ENCODE data around the gene RAB34. TPM values are rescaled to one million over a fixed set of nuclear protein-coding genes. Genes with fewer than 3 reads are reported as not detected.

RAB34 gene
- total RNA-seq, 1 donor from 2014 or later = 63.5 TPM

DNA sequence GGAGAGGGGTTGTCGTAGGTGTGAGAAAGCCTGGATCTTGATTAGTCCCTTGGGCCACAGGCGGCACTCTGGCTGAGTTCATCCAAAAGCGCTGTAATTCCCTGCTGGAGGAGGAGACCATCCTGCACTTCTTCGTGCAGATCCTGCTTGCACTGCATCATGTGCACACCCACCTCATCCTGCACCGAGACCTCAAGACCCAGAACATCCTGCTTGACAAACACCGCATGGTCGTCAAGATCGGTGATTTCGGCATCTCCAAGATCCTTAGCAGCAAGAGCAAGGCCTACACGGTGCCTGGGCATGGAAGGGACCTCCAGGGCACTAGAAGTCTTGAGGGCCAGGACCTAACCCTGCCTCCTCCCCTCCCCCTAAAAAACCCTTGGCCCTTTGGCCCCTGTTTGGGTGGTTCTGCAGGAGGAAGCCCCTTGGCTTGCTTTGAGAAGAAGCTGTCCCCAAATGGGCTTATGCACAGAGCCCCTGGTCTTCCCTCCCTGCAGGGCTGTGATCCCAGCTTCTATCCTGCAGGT is 17.1 kb upstream of the RAB34 start:
- intact Hi-C loops (cut with DNase I) = no loop called here
- H3K27me3 ChIP-seq = no peaks in the 10 kb centered on the region
- ATAC-seq = no peak
- DNase-seq = no peak
- H3K36me3 ChIP-seq = no peaks in the 10 kb centered on the region
- H3K9me3 ChIP-seq = no peaks in the 10 kb centered on the region
- no peaks in the 10 kb centered on the region for H3K4me1 ChIP-seq
- H3K4me3 ChIP-seq = no peak overlapping the region
- no peak overlapping the region for H3K27ac ChIP-seq
- TF ChIP-seq, protein P1, sequence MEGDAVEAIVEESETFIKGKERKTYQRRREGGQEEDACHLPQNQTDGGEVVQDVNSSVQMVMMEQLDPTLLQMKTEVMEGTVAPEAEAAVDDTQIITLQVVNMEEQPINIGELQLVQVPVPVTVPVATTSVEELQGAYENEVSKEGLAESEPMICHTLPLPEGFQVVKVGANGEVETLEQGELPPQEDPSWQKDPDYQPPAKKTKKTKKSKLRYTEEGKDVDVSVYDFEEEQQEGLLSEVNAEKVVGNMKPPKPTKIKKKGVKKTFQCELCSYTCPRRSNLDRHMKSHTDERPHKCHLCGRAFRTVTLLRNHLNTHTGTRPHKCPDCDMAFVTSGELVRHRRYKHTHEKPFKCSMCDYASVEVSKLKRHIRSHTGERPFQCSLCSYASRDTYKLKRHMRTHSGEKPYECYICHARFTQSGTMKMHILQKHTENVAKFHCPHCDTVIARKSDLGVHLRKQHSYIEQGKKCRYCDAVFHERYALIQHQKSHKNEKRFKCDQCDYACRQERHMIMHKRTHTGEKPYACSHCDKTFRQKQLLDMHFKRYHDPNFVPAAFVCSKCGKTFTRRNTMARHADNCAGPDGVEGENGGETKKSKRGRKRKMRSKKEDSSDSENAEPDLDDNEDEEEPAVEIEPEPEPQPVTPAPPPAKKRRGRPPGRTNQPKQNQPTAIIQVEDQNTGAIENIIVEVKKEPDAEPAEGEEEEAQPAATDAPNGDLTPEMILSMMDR (IDR thresholded peaks at IDR 0.05) = no peak

DNA sequence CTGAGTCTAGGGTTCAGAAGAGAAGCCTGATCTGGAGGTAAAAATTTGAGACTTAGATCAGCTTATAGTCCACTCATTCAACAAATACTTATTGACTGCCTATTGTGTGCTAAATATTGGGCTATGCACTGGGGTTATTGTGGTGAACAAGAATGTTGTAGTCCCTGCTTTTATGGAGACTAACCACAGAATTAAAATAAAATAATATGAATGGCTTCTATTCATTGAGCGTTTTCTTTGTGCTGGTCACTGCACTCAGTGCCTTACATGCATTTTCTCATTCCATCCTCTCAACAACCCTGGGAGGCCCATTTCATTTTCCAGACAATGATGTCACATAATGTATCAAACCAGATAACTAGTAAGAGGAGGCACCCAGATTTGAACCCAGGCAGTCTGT is 15.7 kb upstream of the RAB34 start:
- intact Hi-C loops (cut with DNase I) = no loop called here
- H3K4me1 ChIP-seq = peaks cover 8% of the 10 kb centered on the region
- H3K27ac ChIP-seq = no peak overlapping the region
- DNase-seq (no peak), ATAC-seq (no peak)
- H3K36me3 ChIP-seq = no peaks in the 10 kb centered on the region
- H3K27me3 ChIP-seq = no peaks in the 10 kb centered on the region
- H3K9me3 ChIP-seq = no peaks in the 10 kb centered on the region
- TF ChIP-seq, protein P1 (IDR thresholded peaks at IDR 0.05) = no peak
- no peak overlapping the region for H3K4me3 ChIP-seq

- Histone ChIP-seq H3K9me3 (no peaks in the 10 kb centered on the region), H3K27ac (no peak overlapping the region), H3K36me3 (no peaks in the 10 kb centered on the region), H3K4me3 (no peak overlapping the region), H3K27me3 (no peaks in the 10 kb centered on the region), H3K4me1 (peaks cover 20% of the 10 kb centered on the region)
- intact Hi-C loops (cut with DNase I) = no loop called here
- TF ChIP-seq, protein P1 (IDR thresholded peaks at IDR 0.05) = no peak
- DNase-seq = no peak
- ATAC-seq = no peak
These were observed 12.3 kb upstream of the RAB34 start for GRCh38 chr17:28729950-28730330.

DNA sequence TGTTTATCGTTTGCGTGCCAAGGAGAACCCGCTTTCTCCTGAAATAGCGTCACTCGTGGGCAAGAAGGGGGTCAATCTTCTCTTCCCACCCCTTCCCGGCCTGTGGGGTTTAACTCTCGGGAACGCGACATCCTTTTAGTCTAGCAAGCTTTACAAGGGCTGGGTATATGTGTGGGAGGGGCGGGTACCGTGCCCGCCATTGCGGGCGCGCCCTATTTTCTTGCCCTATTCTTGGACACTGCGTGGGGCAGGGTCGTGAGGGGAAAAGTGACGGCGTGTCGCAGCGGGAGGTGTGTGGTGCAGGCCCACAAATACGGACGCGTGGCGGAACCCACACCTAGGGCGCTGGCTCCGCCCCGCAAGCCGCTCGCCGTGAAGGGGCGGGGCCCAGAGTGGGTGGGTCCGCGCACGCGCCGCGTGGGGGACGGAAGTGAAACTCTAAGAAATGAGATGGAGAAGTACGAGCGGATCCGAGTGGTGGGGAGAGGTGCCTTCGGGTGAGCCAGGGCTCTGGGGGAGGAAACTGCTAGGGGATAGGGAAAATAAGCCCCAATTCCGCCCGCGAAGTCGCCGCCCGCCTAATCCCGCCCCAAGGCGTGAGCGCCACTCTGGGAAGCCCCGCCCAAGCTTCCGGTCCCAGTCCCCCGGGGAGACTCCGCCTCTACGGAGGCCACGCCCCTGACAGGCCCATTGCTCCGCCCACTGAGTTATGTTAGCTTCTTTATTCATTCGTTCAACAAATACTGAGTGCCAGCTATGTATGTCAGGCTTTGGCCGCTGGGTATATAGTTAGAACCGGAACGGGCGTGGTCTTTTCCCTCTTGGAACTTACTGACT is 10.9 kb upstream of the RAB34 start, which contains the start of gene NEK8:
TSS of gene NEK8 (plus strand) at position 425 of the 837 bp plus-strand sequence. CDS start at position 451, 26 bp downstream.
- intact Hi-C loops (cut with DNase I) = no loop called here
- peaks cover 13% of the 10 kb centered on the region for H3K36me3 ChIP-seq

GRCh38 chr17:28726627-28727491 is 9.2 kb upstream of the RAB34 start:
- Histone ChIP-seq H3K4me3 (peak overlapping the region; percentile 64), H3K9me3 (no peaks in the 10 kb centered on the region), H3K4me1 (peaks cover 38% of the 10 kb centered on the region), H3K36me3 (peaks cover 30% of the 10 kb centered on the region), H3K27ac (peak overlapping the region; percentile 95), H3K27me3 (no peaks in the 10 kb centered on the region)
- DNase-seq (peak; percentile 96), ATAC-seq (peak; percentile 81)
- TF ChIP-seq, protein P1 (IDR thresholded peaks at IDR 0.05) = peak; percentile 100
- intact Hi-C loops (cut with DNase I) = no loop called here

More for the DNA sequence above, 10.9 kb upstream of the RAB34 start, which contains the start of gene NEK8:
- Histone ChIP-seq H3K27ac (peak within 1 kb of the TSS; percentile 95), H3K9me3 (no peaks in the 10 kb centered on the region), H3K4me3 (peak within 1 kb of the TSS; percentile 64), H3K27me3 (no peaks in the 10 kb centered on the region), H3K4me1 (peaks cover 23% of the 10 kb centered on the region)
- TF ChIP-seq, protein P1 (IDR thresholded peaks at IDR 0.05) = no peak
- ATAC-seq (peak; percentile 77), DNase-seq (peak; percentile 98)
